Right lobe of liver (tissue), 4 donors: ENCODE data around the gene UNC5CL.

Source experiments
- CTCF ChIP-seq, 4 donors: fragments of 200-600 bp in 3 of 4; fragments of 450-650 bp in 1 of 4; IDR thresholded peaks; one replicate each; pipeline versions ENCODE4 v1.5.1 to v1.8.0; 2016 to 2022; ENCODE audit warnings: antibody characterized with exemption in 4 of 4, mild to moderate bottlenecking in 2 of 4
- POLR2A ChIP-seq: fragments of 450-650 bp; IDR thresholded peaks from one replicate; pipeline ENCODE4 v1.6.1; 2017; ENCODE audit warnings: antibody characterized with exemption, mild to moderate bottlenecking
- donor health status: DM: no; HTN: no; CAD: no.
- donor health status: DM: no; HTN: no; CAD: no.
- donor health status: DM: no; HTN: yes; CAD: no.

- TF ChIP-seq CTCF (IDR thresholded peaks at IDR 0.05) = no peak
- no peak for TF ChIP-seq POLR2A
Measured at GRCh38 chr6:41047745-41048732, 9.0 kb upstream of the UNC5CL start.
